Body of pancreas (tissue), 4 donors: ENCODE results near the gene COQ4. TPM values are rescaled to one million over a fixed set of nuclear protein-coding genes. Genes with fewer than 3 reads are reported as not detected.

Source experiments
- ATAC-seq: fragments of 150-250 bp; one replicate; pipeline ENCODE4 v1.9.1; 2016
- DNase-seq, 4 donors: peaks; one replicate each; pipeline ENCODE4 v3.0.0-alpha.2; 2019
- H3K27ac ChIP-seq, 4 donors: fragments of 200-600 bp; sonication (generic); 1 replicate in 3 of 4; 2 replicates in 1 of 4; pipeline versions ENCODE4 v1.5.1 to v1.6.1; 2016 to 2019; ENCODE audit warnings: mild to moderate bottlenecking in 1 of 4, mixed read lengths in 1 of 4, moderate library complexity in 1 of 4
- H3K27me3 ChIP-seq, 2 donors: fragments of 200-600 bp; sonication (generic); one replicate each; pipeline ENCODE4 v1.6.0; 2016; ENCODE audit warnings: mild to moderate bottlenecking in 1 of 2
- H3K36me3 ChIP-seq, 2 donors: fragments of 200-600 bp; sonication (generic); replicated peaks in 1 of 2; 2 replicates each; pipeline ENCODE4 v1.5.1; 2016; ENCODE audit warnings: low read depth in 2 of 2; ENCODE audit not compliant: insufficient read depth in 1 of 2
- H3K4me1 ChIP-seq: fragments of 200-600 bp; sonication (generic); one replicate; pipeline ENCODE4 v1.6.0; 2016
- H3K4me3 ChIP-seq, 2 donors: fragments of 200-600 bp; sonication (generic); 1 replicate in 1 of 2; 2 replicates in 1 of 2; pipeline ENCODE4 v1.5.1; 2016 to 2019
- H3K9me3 ChIP-seq, 3 donors: fragments of 200-600 bp; sonication (generic); 1 replicate in 2 of 3; 2 replicates in 1 of 3; pipeline ENCODE4 v1.5.1; 2016
- CTCF ChIP-seq, 7 experiments: fragments of 450-650 bp in 4 of 7; fragments of 200-600 bp in 3 of 7; sonication (generic) in 3 of 7; IDR thresholded peaks; one replicate each; pipeline ENCODE4 v1.5.1; 2016 to 2019; ENCODE audit warnings: antibody characterized with exemption in 7 of 7
- POLR2A ChIP-seq, 3 donors: fragments of 450-650 bp; IDR thresholded peaks; one replicate each; pipeline ENCODE4 v1.6.1; 2016; ENCODE audit warnings: antibody characterized with exemption in 3 of 3, mild to moderate bottlenecking in 2 of 3
- WGBS, 2 donors: methylation state at CpG; one replicate each; pipeline ENCODE4 v1.1.5; 2017; 5-methylcytosine and 5-hydroxymethylcytosine counted together
- intact Hi-C: fragments of 100-400 bp; cut with DNase I; formaldehyde crosslinking; loops from one replicate; pipeline ENCODE4 v1.15.1; 2023
- total RNA-seq, 2 donors: library from RNA; depleted of rRNA; stranded (reverse); fragments of >200 nt; gene quantifications; one replicate each; pipeline ENCODE4 v1.1.0, GENCODE V29; 2016

COQ4 gene
- total RNA-seq, 2 donors from 2014 or later, result 37.4 to 89.7 TPM

DNA sequence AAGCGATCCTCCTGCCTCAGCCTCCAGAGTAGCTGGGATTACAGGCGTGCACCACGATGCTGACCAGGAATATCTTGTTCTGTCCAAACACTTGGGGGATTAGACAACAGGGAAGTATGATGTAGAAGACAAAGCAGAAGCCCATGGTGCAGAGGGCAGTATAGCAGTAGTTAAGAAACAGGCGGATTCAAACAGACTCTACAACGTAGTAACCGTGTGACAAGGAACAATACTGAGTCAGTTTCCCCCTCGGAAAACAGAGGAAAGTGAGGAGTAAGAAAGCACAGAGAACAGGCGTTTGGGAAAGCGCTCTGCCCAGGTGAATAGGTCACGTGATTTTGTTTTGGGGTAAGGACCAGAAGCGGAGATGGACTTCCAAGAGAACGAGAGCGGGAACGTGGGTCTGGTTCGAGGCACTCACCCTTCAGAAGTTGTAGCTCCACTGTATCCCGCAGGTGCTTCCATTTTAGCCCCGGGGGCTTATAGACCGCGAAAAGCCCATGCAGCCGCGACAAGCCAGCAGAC is 698 bp upstream of the COQ4 start:
- peaks cover 24% of the 10 kb centered on the region for H3K4me1 ChIP-seq
- H3K27me3 ChIP-seq, result no peaks in the 10 kb centered on the region
- no peak for TF ChIP-seq CTCF (IDR thresholded peaks at IDR 0.05)
- TF ChIP-seq POLR2A (IDR thresholded peaks at IDR 0.05), result no peak
- peaks cover 0 to 11% of the 10 kb centered on the region in 2 donors for H3K36me3 ChIP-seq
- peak overlapping the region; percentile 82 to 93 (median 88) for H3K27ac ChIP-seq
- 0 to 1% methylated on average over 16 to 21 of the region's 21 CpGs for WGBS, 2 donors
- H3K9me3 ChIP-seq, result no peaks in the 10 kb centered on the region
- H3K4me3 ChIP-seq, result peak overlapping the region; percentile 77 to 88
- intact Hi-C loops, result no loop called here
- no peak for DNase-seq
- ATAC-seq, result peak; percentile 6

- H3K27ac ChIP-seq, result peak overlapping the region in 3 of 4 donors; percentile 82 to 93 (median 87)
- H3K27me3 ChIP-seq, result no peaks in the 10 kb centered on the region
- H3K9me3 ChIP-seq, result no peaks in the 10 kb centered on the region
- H3K4me1 ChIP-seq, result peaks cover 24% of the 10 kb centered on the region
- DNase-seq, result no peak
- TF ChIP-seq CTCF (IDR thresholded peaks at IDR 0.05) (no peak), POLR2A (IDR thresholded peaks at IDR 0.05) (no peak)
- ATAC-seq, result no peak
- peak overlapping the region; percentile 77 to 88 for H3K4me3 ChIP-seq
- H3K36me3 ChIP-seq, result peaks cover 0 to 4% of the 10 kb centered on the region in 2 donors
- intact Hi-C loops, result no loop called here
- 20 to 34% methylated on average over 11 to 16 of the region's 16 CpGs for WGBS, 2 donors
These were observed 632 bp downstream of the COQ4 start for GRCh38 chr9:128323212-128323730.

DNA sequence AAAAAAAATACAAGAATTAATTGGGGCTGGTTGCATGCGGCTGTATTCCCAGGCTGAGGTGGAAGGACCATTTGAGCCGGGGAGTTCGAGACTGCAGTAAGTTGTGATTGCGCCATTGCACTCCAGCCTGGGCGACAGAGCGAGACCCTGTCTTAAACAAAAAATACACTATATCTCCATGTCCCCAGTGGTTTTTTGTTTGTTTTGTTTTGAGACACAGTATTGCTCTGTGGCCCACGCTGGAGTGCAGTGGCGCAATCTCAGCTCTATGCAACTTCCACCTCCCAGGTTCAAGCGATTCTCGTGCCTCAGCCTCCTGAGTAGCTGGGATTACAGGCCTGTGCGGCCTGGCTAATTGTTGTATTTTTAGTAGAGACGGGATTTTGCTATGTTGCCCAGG is 1.2 kb downstream of the COQ4 start:
- no peak overlapping the region for H3K27ac ChIP-seq
- no peaks in the 10 kb centered on the region for H3K9me3 ChIP-seq
- H3K4me3 ChIP-seq, result peak overlapping the region in 1 of 2 donors; percentile 77
- peaks cover 0 to 4% of the 10 kb centered on the region in 2 donors for H3K36me3 ChIP-seq
- TF ChIP-seq POLR2A (IDR thresholded peaks at IDR 0.05) (no peak), CTCF (IDR thresholded peaks at IDR 0.05) (no peak)
- H3K4me1 ChIP-seq, result peaks cover 24% of the 10 kb centered on the region
- no peaks in the 10 kb centered on the region for H3K27me3 ChIP-seq
- intact Hi-C loops, result no loop called here
- ATAC-seq (no peak), DNase-seq (no peak)
- WGBS, 2 donors, result 74 to 84% methylated on average over 12 of the region's 12 CpGs

- TF ChIP-seq CTCF (IDR thresholded peaks at IDR 0.05), result no peak
- TF ChIP-seq POLR2A (IDR thresholded peaks at IDR 0.05), result no peak
- H3K36me3 ChIP-seq, result peaks cover 0 to 4% of the 10 kb centered on the region in 2 donors
- H3K4me1 ChIP-seq, result peaks cover 24% of the 10 kb centered on the region
- no peak overlapping the region for H3K4me3 ChIP-seq
- ATAC-seq, result no peak
- H3K27me3 ChIP-seq, result no peaks in the 10 kb centered on the region
- no peaks in the 10 kb centered on the region for H3K9me3 ChIP-seq
- intact Hi-C loops, result no loop called here
- H3K27ac ChIP-seq, result no peak overlapping the region
- no peak for DNase-seq
- 100% methylated on average over 1 of the region's 1 CpG for WGBS, 2 donors
These were observed 1.8 kb downstream of the COQ4 start for GRCh38 chr9:128324401-128324800.

GRCh38 chr9:128325629-128326028 is 3.0 kb downstream of the COQ4 start:
- 85 to 90% methylated on average over 13 of the region's 13 CpGs for WGBS, 2 donors
- H3K4me1 ChIP-seq, result peaks cover 24% of the 10 kb centered on the region

More at GRCh38 chr9:128325629-128326028, 3.0 kb downstream of the COQ4 start:
- intact Hi-C loops, result no loop called here
- Histone ChIP-seq H3K36me3 (peaks cover 0 to 4% of the 10 kb centered on the region in 2 donors), H3K9me3 (no peaks in the 10 kb centered on the region), H3K4me3 (no peak overlapping the region), H3K27me3 (no peaks in the 10 kb centered on the region), H3K27ac (no peak overlapping the region)
- TF ChIP-seq CTCF (IDR thresholded peaks at IDR 0.05) (no peak), POLR2A (IDR thresholded peaks at IDR 0.05) (no peak)
- DNase-seq, result no peak
- no peak for ATAC-seq
